Psoas muscle (tissue), 8 donors: ENCODE results near the gene JAML. TPM values are rescaled to one million over a fixed set of nuclear protein-coding genes. Genes with fewer than 3 reads are reported as not detected.
A peak's percentile ranks its signal among the peaks of the same experiment; 100 is the strongest.

Experiments used
- ATAC-seq, 4 donors: fragments of 200-7000 bp; cut with Tn5 transposase; one replicate each; pipeline ENCODE4 v1.9.1; 2020; ENCODE audit warnings: moderate library complexity in 3 of 4, mild to moderate bottlenecking in 2 of 4
- DNase-seq, 2 donors: peaks; one replicate each; pipeline ENCODE4 v3.0.0-alpha.2; 2020
- H3K27ac ChIP-seq: fragments of 200-600 bp; one replicate; pipeline ENCODE4 v1.8.0; 2022
- H3K27me3 ChIP-seq, 3 donors: fragments of 200-600 bp in 1 of 3; one replicate each; pipeline versions ENCODE4 v1.6.1 to v1.8.0; 2013 to 2022; ENCODE audit warnings: low read length in 2 of 3, mild to moderate bottlenecking in 2 of 3, moderate library complexity in 1 of 3; ENCODE audit not compliant: insufficient read depth in 3 of 3
- H3K36me3 ChIP-seq, 2 donors: fragments of 200-600 bp in 1 of 2; one replicate each; pipeline versions ENCODE4 v1.6.1 to v1.8.0; 2013 to 2022; ENCODE audit warnings: low read depth in 1 of 2, mild to moderate bottlenecking in 1 of 2, moderate library complexity in 1 of 2; ENCODE audit not compliant: insufficient read depth in 1 of 2
- H3K4me1 ChIP-seq: fragments of 200-600 bp; one replicate; pipeline ENCODE4 v1.8.0; 2022
- H3K4me3 ChIP-seq: fragments of 200-600 bp; one replicate; pipeline ENCODE4 v1.8.0; 2022; ENCODE audit warnings: mild to moderate bottlenecking
- H3K9me3 ChIP-seq: fragments of 200-600 bp; one replicate; pipeline ENCODE4 v1.8.0; 2022
- WGBS, 3 donors: extraction: QIAGEN DNeasy Blood & Tissue Kit; methylation state at CpG; one replicate each; pipeline versions ENCODE4 v1.1.6 to v1.1.7; 2013; 5-methylcytosine and 5-hydroxymethylcytosine counted together
- intact Hi-C, 2 donors: fragments of 100-400 bp; cut with DNase I; formaldehyde crosslinking; loops; one replicate each; pipeline versions ENCODE4 v1.11.0 to v1.14.2; 2022
- polyA plus RNA-seq, 3 donors: library from polyadenylated mRNA; stranded (reverse); fragments of 200-250 nt; gene quantifications; one replicate each; pipeline ENCODE4 v1.2.3, GENCODE V29; 2013
- total RNA-seq, 4 donors: library from RNA; stranded (reverse); fragmentation: NEBNext Ultra II Directional in 2 of 4; extraction: Animal tissue kit (Norgen Biotek cat#: 25700) in 2 of 4; gene quantifications; one replicate each; pipeline versions ENCODE4 v1.2.1 to v1.2.4, GENCODE V29; 2021 to 2023
- TF ChIP-seq, protein P1 (sequence below): fragments of 200-600 bp; IDR thresholded peaks from one replicate; pipeline ENCODE4 v1.8.0; 2022; ENCODE audit warnings: antibody characterized with exemption
- donor health status: healthy with polysubstance abuse.
- donor health status: DM: no; HTN: no; CAD: no; lungs with moderate emphysema.
- donor health status: Bipolar disorder and iron deficiency.
- donor health status: healthy.
- donor health status: DM: yes; HTN: yes; CAD: no.
- donor health status: DM: no; HTN: no; CAD: no.
- donor health status: DM: no; HTN: no; CAD: no.
- donor health status: DM: yes; HTN: yes; CAD: no.

Gene JAML
- total and polyA plus RNA-seq, 7 donors = 0.21 to 1.8 (median 0.48) TPM

- no peaks in the 10 kb centered on the region for H3K9me3 ChIP-seq
- intact Hi-C loops = loop anchor here (1.0 to 10.0 kb wide), 4 partner anchors 25 to 348 kb away; partner anchors contain the start of gene UBE4A (in 1 of the 2)
- ATAC-seq (peak in 3 of 4 donors; percentile 26 to 47 (median 34)), DNase-seq (peak in 1 of 2 donors; percentile 7)
- 53 to 83% (median 67%) methylated on average over 6 of the region's 6 CpGs for WGBS, 3 donors
- H3K36me3 ChIP-seq = no peaks in the 10 kb centered on the region
- H3K27me3 ChIP-seq = no peaks in the 10 kb centered on the region
- H3K27ac ChIP-seq = peak overlapping the region; percentile 52
- TF ChIP-seq, protein P1, sequence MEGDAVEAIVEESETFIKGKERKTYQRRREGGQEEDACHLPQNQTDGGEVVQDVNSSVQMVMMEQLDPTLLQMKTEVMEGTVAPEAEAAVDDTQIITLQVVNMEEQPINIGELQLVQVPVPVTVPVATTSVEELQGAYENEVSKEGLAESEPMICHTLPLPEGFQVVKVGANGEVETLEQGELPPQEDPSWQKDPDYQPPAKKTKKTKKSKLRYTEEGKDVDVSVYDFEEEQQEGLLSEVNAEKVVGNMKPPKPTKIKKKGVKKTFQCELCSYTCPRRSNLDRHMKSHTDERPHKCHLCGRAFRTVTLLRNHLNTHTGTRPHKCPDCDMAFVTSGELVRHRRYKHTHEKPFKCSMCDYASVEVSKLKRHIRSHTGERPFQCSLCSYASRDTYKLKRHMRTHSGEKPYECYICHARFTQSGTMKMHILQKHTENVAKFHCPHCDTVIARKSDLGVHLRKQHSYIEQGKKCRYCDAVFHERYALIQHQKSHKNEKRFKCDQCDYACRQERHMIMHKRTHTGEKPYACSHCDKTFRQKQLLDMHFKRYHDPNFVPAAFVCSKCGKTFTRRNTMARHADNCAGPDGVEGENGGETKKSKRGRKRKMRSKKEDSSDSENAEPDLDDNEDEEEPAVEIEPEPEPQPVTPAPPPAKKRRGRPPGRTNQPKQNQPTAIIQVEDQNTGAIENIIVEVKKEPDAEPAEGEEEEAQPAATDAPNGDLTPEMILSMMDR = no peak
- H3K4me3 ChIP-seq = no peak overlapping the region
- no peaks in the 10 kb centered on the region for H3K4me1 ChIP-seq
These were observed 78.3 kb downstream of the JAML start for GRCh38 chr11:118146554-118146953.

- H3K4me3 ChIP-seq = peak overlapping the region; percentile 67
- WGBS, 3 donors = 3 to 7% (median 3%) methylated on average over 41 to 78 of the region's 78 CpGs
- DNase-seq = peak; percentile 81 to 91
- H3K36me3 ChIP-seq = no peaks in the 10 kb centered on the region
- ATAC-seq = peak; percentile 90 to 96 (median 94)
- H3K27ac ChIP-seq = peak overlapping the region; percentile 52
- H3K27me3 ChIP-seq = no peaks in the 10 kb centered on the region
- intact Hi-C loops = loop anchor here (1.0 to 10.0 kb wide), 6 partner anchors 26 to 349 kb away; partner anchors contain the start of gene UBE4A (in 1 of the 2)
- TF ChIP-seq, protein P1 = peak; percentile 90
- H3K9me3 ChIP-seq = no peaks in the 10 kb centered on the region
- no peaks in the 10 kb centered on the region for H3K4me1 ChIP-seq
These were observed 79.3 kb downstream of the JAML start for GRCh38 chr11:118145285-118146227.

- Histone ChIP-seq H3K4me1 (no peaks in the 10 kb centered on the region), H3K27ac (peak overlapping the region; percentile 52), H3K36me3 (no peaks in the 10 kb centered on the region), H3K9me3 (no peaks in the 10 kb centered on the region), H3K27me3 (no peaks in the 10 kb centered on the region), H3K4me3 (peak overlapping the region; percentile 67)
- ATAC-seq (peak in 2 of 4 donors; percentile 11 to 34), DNase-seq (peak in 1 of 2 donors; percentile 39)
- intact Hi-C loops = loop anchor here (1.0 to 10.0 kb wide), 6 partner anchors 27 to 350 kb away; partner anchors contain the start of gene UBE4A (in 1 of the 2)
- TF ChIP-seq, protein P1 = no peak
- 49 to 54% (median 50%) methylated on average over 20 of the region's 20 CpGs for whole genome bisulfite sequencing, 3 donors
These were observed 80.2 kb downstream of the JAML start for GRCh38 chr11:118144301-118145268.

Other genes starting within 250 kb of the JAML start
- 1 to 10 TPM; 1.1 to 3.9 (median 2.8) TPM for gene IL10RA, start 238.6 kb downstream of the JAML start, total RNA-seq
- under 1 TPM; 0.39 to 0.98 (median 0.78) TPM for gene IL10RA, start 238.6 kb downstream of the JAML start, polyA plus RNA-seq
- gene TMPRSS4, start 147.9 kb downstream of the JAML start, total RNA-seq = under 1 TPM in 1 of 4 donors, not detected in 3; 0.47 TPM
- under 1 TPM in 1 of 3 donors, not detected in 2; 0.12 TPM for gene TMPRSS4, start 147.9 kb downstream of the JAML start, polyA plus RNA-seq
- gene SMIM35, start 138.0 kb downstream of the JAML start, total RNA-seq = under 1 TPM in 1 of 4 donors, not detected in 3; 0.09 TPM
- not detected for gene SMIM35, start 138.0 kb downstream of the JAML start, polyA plus RNA-seq
- gene SCN4B, start 72.2 kb downstream of the JAML start, total RNA-seq = 10 to 100 TPM in 1 of 4 donors, 1 to 10 TPM in 3; 5.1 to 15.1 (median 7.8) TPM
- 1 to 10 TPM; 3.6 to 6.3 (median 4.1) TPM for gene SCN4B, start 72.2 kb downstream of the JAML start, polyA plus RNA-seq
- gene SCN2B, start 48.4 kb downstream of the JAML start, total RNA-seq = 1 to 10 TPM in 3 of 4 donors, under 1 TPM in 1; 0.40 to 6.6 (median 1.8) TPM
- gene SCN2B, start 48.4 kb downstream of the JAML start, polyA plus RNA-seq = under 1 TPM; 0.09 to 0.51 (median 0.23) TPM
- under 1 TPM; 0.22 to 0.97 (median 0.49) TPM for gene MPZL3, start 27.4 kb upstream of the JAML start, total RNA-seq
- under 1 TPM; 0.07 to 0.16 (median 0.13) TPM for gene MPZL3, start 27.4 kb upstream of the JAML start, polyA plus RNA-seq
- gene MPZL2, start 39.3 kb upstream of the JAML start, total RNA-seq = 1 to 10 TPM; 1.1 to 8.1 (median 3.5) TPM
- gene MPZL2, start 39.3 kb upstream of the JAML start, polyA plus RNA-seq = 1 to 10 TPM; 1.0 to 3.9 (median 2.7) TPM
- gene CD3E, start 79.7 kb upstream of the JAML start, total RNA-seq = 1 to 10 TPM in 1 of 4 donors, under 1 TPM in 3; 0.24 to 1.2 (median 0.67) TPM
- gene CD3E, start 79.7 kb upstream of the JAML start, polyA plus RNA-seq = under 1 TPM; 0.15 to 0.27 (median 0.22) TPM
- under 1 TPM in 3 of 4 donors, not detected in 1; 0.45 to 0.81 (median 0.50) TPM for gene CD3D, start 117.7 kb upstream of the JAML start, total RNA-seq
- under 1 TPM; 0.12 to 0.20 (median 0.19) TPM for gene CD3D, start 117.7 kb upstream of the JAML start, polyA plus RNA-seq
- under 1 TPM; 0.26 to 0.71 (median 0.57) TPM for gene CD3G, start 119.3 kb upstream of the JAML start, total RNA-seq
- gene CD3G, start 119.3 kb upstream of the JAML start, polyA plus RNA-seq = under 1 TPM; 0.01 to 0.05 (median 0.04) TPM
- 10 to 100 TPM; 21.0 to 42.3 (median 33.0) TPM for gene UBE4A, start 134.6 kb upstream of the JAML start, total RNA-seq
- 10 to 100 TPM; 15.0 to 31.1 (median 16.8) TPM for gene UBE4A, start 134.6 kb upstream of the JAML start, polyA plus RNA-seq
- 100 to 1,000 TPM; 237 to 340 (median 251) TPM for gene ATP5MG, start 176.6 kb upstream of the JAML start, total RNA-seq
- gene ATP5MG, start 176.6 kb upstream of the JAML start, polyA plus RNA-seq = 100 to 1,000 TPM; 180 to 217 (median 189) TPM
- gene KMT2A, start 211.5 kb upstream of the JAML start, total RNA-seq = 10 to 100 TPM; 18.1 to 27.3 (median 22.0) TPM
- 1 to 10 TPM; 3.1 to 9.9 (median 4.8) TPM for gene KMT2A, start 211.5 kb upstream of the JAML start, polyA plus RNA-seq